Choroid plexus epithelial cell (primary cell): ENCODE measurements around the gene ALOX15.

Source experiments
- DNase-seq: peaks from one replicate; pipeline ENCODE4 v3.0.0-alpha.2; 2010; ENCODE audit warnings: low read depth
- H3K4me3 ChIP-seq: 2 replicates; pipeline ENCODE4 v1.5.1; 2011; ENCODE audit warnings: low read depth, mild to moderate bottlenecking, control low read depth, low read length, moderate library complexity
- TF ChIP-seq, protein P1 (sequence below): conservative IDR thresholded peaks from 2 replicates; pipeline ENCODE4 v1.5.1; 2011; ENCODE audit warnings: low read depth, mild to moderate bottlenecking, control low read depth, inconsistent platforms, low read length, moderate library complexity

The ALOX15 gene

DNA sequence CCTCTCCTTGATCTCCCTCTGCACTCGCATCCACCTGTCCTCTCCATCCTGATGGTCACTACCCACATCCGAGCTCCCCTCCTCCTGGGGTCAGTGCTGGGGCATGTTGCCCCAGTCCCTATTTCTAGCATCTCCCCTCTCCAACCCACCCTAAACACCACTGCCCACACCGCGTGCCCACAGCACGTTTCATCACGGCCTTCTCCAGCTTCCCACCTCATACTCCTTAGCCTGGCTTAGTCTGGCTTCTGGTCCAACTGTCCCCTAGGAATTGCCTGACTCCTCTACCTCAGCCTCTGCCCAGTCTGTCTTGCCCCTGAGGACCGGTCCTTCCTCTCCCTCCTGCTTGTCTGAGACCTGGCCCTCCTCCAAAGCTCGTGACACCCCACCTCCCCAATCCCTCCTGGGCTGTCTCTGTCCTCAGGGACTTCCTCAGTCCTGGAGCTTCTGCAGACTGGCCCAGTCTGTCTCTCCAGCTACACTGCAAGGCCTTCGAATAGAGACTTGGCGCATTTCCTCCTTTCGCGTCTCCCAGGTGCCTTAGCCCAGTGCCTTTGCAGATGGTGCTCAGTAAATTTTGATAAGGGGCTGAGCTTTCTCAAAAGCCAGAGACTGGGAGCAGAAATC is 4.9 kb downstream of the ALOX15 start:
- H3K4me3 ChIP-seq = no peak overlapping the region
- no peak for DNase-seq
- TF ChIP-seq, protein P1, sequence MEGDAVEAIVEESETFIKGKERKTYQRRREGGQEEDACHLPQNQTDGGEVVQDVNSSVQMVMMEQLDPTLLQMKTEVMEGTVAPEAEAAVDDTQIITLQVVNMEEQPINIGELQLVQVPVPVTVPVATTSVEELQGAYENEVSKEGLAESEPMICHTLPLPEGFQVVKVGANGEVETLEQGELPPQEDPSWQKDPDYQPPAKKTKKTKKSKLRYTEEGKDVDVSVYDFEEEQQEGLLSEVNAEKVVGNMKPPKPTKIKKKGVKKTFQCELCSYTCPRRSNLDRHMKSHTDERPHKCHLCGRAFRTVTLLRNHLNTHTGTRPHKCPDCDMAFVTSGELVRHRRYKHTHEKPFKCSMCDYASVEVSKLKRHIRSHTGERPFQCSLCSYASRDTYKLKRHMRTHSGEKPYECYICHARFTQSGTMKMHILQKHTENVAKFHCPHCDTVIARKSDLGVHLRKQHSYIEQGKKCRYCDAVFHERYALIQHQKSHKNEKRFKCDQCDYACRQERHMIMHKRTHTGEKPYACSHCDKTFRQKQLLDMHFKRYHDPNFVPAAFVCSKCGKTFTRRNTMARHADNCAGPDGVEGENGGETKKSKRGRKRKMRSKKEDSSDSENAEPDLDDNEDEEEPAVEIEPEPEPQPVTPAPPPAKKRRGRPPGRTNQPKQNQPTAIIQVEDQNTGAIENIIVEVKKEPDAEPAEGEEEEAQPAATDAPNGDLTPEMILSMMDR = no peak

DNA sequence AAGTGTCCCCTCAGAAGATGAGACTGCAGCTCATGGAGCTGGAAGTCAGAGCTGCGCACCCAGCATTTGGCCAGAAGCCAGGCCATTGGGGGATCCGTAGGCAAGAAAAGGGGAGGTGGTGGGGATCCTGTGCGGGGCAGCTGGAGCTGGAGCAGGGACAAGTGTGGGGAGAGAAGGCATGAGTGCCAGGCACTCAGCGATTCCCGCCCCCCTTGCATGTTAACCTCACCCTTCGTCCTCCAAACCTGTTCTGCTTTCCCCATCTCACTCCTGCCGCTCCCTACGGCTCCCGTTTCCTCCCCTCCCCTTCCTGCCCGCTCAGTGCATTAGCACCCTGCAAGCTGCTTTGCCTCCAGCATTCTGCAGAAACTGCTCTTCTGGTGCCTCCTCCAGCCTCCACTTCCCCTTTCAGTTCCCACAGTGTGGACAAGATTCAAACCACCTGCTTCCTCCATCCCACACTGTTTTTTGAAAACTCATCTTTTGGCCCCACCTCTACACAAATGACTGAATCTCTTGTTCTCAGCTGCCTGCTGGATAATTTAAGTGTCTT is 5.6 kb downstream of the ALOX15 start:
- no peak for DNase-seq

DNA sequence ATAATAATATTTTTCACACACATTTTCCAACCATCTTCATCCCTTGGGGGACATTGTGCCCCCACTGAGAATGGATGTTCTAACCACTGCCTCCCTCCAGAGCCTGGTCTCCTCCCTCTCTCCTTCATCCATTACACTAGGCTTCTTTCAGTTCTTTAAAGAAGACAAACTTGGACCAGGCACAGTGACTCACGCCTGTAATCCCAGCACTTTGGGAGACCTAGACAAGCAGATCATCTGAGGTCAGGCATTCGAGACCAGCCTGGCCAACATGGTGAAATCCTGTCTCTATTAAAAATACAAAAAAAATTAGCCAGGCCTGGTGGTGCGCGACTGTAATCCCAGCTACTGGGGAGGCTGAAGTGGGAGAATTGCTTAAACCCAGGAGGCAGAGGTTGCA is 6.5 kb downstream of the ALOX15 start:
- peak; percentile 15 for DNase-seq
- no peak overlapping the region for H3K4me3 ChIP-seq
- TF ChIP-seq, protein P1 = no peak

More for the DNA sequence above, 5.6 kb downstream of the ALOX15 start:
- H3K4me3 ChIP-seq = no peak overlapping the region
- TF ChIP-seq, protein P1 = no peak

DNA sequence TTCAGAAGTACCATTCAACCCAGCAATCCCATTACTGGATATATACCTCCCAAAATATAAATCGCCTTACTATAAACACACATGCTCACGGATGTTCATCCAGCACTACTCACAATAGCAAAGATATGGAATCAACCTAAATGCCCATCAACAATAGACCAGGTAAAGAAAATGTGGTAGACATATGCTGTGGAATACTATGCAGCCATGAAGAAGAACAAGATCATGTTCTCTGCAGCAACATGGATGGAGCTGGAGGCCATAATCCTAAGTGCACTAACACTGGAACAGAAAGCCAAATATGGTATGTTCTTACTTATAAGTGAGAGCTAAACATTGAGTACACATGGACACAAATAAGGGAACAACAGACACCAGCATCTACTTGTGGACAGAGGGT is 7.8 kb downstream of the ALOX15 start:
- TF ChIP-seq, protein P1 = no peak
- no peak for DNase-seq

DNA sequence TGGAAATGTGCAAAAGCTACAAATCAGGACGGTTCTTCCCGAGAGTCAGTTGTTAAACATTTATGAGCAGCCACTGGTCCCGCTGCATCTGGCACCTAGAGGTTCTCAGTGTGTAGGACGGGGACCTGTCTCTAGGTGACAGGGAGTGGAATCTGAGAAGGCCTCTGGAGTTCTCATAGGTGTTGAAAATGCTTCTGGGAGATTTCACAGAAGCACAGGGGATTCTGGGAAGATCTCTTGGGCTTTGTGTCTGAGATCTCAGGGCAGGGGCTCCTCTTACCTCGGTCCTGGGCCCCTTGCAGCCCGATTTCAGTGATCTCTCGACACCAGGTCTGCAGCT is 8.9 kb downstream of the ALOX15 start:
- no peak overlapping the region for H3K4me3 ChIP-seq
- TF ChIP-seq, protein P1 = no peak
- no peak for DNase-seq

More for the DNA sequence above, 7.8 kb downstream of the ALOX15 start:
- no peak overlapping the region for H3K4me3 ChIP-seq

DNA sequence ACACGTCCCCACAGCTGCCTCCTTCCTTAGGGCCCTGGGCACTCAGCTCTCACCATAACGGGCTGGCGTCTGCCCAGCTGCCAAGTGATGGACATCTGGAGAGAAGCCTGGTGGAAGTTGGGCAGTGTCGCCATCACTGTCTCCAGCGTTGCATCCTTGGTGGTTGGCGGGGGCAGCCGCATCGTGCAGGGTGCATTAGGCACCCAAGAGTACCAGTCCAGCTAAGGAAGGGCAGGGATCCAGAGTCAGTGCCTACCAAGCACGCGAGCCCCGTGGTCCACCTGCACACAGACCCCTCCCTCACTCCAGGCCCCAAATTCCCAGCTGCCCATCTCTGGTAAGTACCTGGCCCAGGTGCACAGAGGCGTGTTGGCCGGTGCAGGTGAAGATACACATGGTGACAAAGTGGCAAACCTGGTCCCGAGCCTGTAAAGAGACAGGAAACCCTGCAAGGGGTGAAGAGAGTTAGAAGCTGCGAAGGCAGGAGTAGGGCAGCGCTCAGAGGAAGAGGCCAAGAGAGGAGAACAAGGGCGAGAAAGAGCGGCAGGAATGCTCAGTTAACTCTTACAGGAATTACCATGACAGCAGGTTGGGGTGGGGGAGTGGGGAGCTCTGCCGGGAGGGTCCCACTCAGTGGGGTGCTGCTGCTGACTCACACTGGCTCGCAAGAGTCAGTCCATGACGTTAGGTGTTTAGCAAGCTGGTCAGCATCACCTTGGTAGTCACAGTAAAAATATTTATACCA is 9.5 kb downstream of the ALOX15 start:
- H3K4me3 ChIP-seq = no peak overlapping the region
- peak; percentile 61 for DNase-seq
- TF ChIP-seq, protein P1 = no peak
